Stimulated activated effector memory CD8-positive, alpha-beta T cell treated with anti-CD3 and anti-CD28 coated beads, Interleukin-12 subunit alpha, Interleukin-12 subunit beta, amount 100 ng/mL, for 72 hours (primary cell): Measurements from ENCODE around the gene COLQ.

Experiments used
- ATAC-seq: fragments of 150-1000 bp; cut with Tn5 transposase; 2 replicates; pipeline ENCODE4 v1.10.0; 2021
- DNase-seq, 2 donors: peaks; one replicate each; pipeline ENCODE4 v3.0.0; 2021 to 2022; ENCODE audit warnings: low spot score in 2 of 2
- H3K27ac Mint-ChIP-seq: one replicate; pipeline ENCODE4 v1.8.0; 2022; ENCODE audit warnings: mild to moderate bottlenecking, mixed read lengths
- H3K36me3 Mint-ChIP-seq: one replicate; pipeline ENCODE4 v1.8.0; 2022; ENCODE audit warnings: mild to moderate bottlenecking, mixed read lengths
- H3K4me1 Mint-ChIP-seq: one replicate; pipeline ENCODE4 v1.8.0; 2022; ENCODE audit warnings: mixed read lengths
- H3K4me3 Mint-ChIP-seq: one replicate; pipeline ENCODE4 v1.8.0; 2022; ENCODE audit warnings: mild to moderate bottlenecking, mixed read lengths
- H3K9me3 Mint-ChIP-seq: one replicate; pipeline ENCODE4 v1.8.0; 2022; ENCODE audit warnings: mixed read lengths

Gene COLQ

DNA sequence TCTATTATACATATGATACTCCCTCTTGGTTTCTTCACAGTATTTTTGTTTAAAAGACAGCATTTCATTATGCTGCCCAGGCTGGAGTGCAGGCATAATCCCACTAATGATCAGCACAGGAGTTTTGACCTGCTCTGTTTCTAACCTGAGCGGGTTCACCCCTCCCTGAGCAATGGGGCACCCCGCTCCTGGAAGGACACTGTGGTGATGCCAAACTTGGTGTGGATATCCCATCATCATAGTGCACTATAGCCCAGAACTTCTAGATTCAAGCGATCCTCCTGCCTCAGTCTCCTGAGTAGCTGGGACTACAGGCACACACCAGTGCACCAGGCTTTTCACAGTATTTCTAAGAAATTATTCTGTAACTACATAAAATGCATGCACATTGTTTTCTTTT, 14.9 kb downstream of the COLQ start:
- Mint-ChIP-seq H3K27ac (no peak overlapping the region), H3K4me1 (peaks cover 25% of the 10 kb centered on the region), H3K36me3 (no peaks in the 10 kb centered on the region), H3K4me3 (no peak overlapping the region), H3K9me3 (no peaks in the 10 kb centered on the region)
- DNase-seq: no peak
- ATAC-seq: no peak

DNA sequence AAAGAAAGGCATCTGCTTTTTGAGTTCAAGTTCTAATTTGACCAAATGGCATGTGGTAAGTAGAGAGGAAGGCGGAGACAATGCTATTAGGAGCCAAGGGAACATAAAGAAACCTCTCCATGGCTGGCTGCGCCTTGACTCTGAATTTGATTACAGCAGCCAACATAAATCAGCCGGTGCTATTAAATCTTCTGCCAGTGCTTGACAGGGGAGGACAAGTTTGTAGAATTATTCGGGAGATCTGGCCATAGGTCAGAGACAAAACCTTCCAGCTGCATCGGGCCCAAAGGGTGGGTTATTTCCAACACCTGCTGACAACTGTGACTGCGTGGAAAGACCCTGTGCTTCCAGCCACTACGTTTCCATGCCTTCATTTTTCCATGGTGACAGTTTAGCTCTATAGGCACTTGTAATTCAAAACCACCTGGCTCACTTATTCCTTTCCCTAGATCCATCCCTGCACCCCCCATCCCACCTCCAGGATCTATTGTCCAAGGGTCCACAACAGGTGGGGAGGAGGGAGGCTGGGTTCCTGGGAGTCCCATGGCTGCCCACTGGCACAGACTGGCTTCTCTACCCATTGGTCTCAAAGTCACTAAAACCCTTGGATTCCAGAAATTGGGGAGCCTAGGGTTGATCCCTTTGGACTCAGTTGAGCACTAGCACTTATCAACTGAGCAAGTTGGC, 15.9 kb downstream of the COLQ start:
- no peaks in the 10 kb centered on the region for H3K36me3 Mint-ChIP-seq
- DNase-seq (no peak), ATAC-seq (no peak)
- H3K9me3 Mint-ChIP-seq: no peaks in the 10 kb centered on the region
- peaks cover 25% of the 10 kb centered on the region for H3K4me1 Mint-ChIP-seq
- no peak overlapping the region for H3K4me3 Mint-ChIP-seq
- no peak overlapping the region for H3K27ac Mint-ChIP-seq

DNA sequence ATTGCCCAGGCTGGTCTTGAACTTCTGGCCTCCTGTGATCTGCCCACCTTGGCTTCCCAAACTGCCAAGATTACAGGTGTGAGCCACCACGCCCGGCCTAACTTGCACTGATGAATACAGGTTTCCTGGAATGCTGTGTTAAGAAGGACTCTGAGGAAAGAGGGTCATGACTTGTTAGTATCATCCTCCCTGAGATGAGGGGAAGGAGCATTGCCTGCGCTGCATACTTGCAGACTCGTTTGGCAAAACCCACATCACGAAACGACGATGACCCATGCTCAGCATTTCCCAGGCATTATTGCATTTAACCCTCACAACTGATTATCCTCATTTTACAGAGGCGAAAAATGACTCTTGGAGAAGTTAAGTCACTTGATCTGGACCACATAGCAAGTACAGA, 18.9 kb downstream of the COLQ start:
- DNase-seq (no peak), ATAC-seq (no peak)
- Mint-ChIP-seq H3K36me3 (no peaks in the 10 kb centered on the region), H3K4me3 (no peak overlapping the region), H3K9me3 (no peaks in the 10 kb centered on the region), H3K4me1 (peaks cover 49% of the 10 kb centered on the region), H3K27ac (no peak overlapping the region)

DNA sequence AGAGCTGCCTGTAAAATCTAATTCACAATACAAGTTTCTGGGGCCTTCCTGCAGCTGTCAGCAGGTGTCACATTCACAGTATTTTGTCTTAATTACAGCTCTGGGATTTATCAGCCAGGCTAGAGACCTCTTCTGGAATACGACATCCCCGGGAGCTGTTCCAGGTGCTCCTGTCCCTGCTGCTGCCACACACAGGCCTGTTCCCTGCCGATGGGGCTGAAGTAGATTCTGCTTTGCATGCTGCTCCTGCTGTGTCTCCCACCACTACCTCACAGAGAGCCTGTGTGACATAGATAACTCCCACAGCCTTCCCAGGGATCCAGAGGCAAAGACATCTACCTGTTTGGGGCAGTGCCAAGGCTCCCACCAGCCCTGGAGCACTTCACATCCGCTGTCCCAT, 20.4 kb downstream of the COLQ start:
- Mint-ChIP-seq H3K36me3 (no peaks in the 10 kb centered on the region), H3K4me1 (peaks cover 49% of the 10 kb centered on the region), H3K4me3 (peak overlapping the region; percentile 44), H3K27ac (peak overlapping the region; percentile 29), H3K9me3 (no peaks in the 10 kb centered on the region)
- DNase-seq (no peak), ATAC-seq (no peak)

DNA sequence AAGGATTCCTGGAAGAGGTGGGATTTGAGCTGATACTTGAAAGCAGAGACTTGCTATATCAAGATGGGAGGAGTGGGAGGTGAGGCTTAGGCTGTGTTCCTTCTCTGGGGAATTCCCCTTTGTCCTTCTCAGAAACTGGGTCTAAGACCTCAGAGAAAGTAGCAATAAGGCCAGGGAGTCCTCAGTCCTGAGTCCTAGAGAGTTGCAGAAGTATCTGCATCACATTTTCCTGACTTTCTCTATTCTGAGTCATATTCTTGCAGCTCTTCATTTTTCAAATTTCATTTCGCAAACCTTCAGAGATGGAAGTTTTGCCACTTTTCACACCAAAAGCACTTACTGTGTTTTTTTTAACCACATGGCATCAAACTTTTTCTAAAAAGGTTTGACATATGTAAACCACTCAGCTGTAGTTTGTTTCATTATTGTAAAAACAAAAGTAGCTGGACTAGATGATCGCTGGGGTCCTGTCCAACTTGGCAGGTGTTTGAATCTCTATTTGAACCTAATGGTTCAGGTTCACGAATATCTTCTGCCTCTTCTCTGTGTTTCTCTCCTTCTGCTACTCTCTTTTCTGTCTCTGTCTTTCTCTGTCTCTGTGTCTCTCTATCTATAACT, 21.3 kb downstream of the COLQ start:
- ATAC-seq (peak; percentile 89), DNase-seq (no peak)
- Mint-ChIP-seq H3K27ac (no peak overlapping the region), H3K36me3 (no peaks in the 10 kb centered on the region), H3K4me1 (peaks cover 49% of the 10 kb centered on the region), H3K4me3 (peak overlapping the region; percentile 44), H3K9me3 (no peaks in the 10 kb centered on the region)

DNA sequence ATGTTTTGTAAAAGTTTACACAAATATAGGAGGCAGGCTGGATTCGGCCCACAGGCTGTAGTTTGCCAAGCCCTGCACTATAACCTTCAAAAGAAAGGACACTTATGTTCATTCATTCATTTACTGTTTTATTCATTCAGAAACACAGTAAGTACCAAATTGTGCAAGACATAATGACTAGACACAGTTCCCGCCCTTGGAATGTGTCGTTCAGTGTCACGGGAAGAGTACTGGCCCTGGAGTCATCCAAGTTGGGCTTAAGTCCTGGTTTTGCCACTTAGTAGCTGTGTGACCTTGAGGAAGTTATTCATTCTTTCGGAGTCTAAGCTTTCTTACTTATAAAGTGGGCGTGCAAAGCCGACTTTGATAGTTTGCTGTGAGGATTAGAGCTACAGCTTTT, 22.0 kb downstream of the COLQ start:
- Mint-ChIP-seq H3K36me3 (no peaks in the 10 kb centered on the region), H3K9me3 (no peaks in the 10 kb centered on the region), H3K4me3 (peak overlapping the region; percentile 44), H3K27ac (no peak overlapping the region), H3K4me1 (peaks cover 47% of the 10 kb centered on the region)
- ATAC-seq (no peak), DNase-seq (no peak)

DNA sequence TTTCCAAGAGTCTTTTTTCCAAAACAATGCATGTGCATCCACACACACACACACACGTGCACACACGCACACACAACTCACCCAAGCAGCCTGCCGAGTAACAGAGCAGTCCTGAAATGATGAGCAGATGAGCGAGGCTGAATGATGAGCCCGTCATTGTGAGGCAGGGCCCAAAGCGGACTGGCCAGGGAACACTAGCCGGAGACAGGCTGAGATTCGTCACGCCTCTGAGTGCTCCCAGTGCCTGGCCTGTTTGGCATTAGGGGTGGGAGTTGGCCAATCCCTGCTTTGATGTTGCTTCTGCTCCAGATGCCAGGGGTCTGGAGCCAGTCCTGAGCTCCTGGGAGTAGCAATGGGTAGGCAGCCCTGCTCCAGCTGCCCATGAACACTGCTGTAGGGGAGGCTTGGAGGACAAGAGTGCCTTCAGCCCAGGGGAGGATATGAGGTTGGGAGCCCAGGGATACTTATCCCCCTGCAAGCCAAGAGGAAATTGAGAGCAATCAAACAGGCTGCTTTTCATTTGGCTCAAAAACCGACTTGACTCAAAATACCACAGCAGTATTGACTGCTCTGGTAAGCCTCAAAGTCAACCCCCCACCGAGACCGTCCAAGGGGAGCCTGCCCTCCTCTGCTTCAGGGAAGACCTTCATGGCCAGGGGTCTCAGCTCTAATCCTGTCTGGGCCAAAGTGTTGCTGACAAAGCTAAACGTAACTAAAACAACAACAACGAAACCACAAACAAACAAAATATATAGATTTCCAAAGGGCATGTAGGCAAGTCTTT, 22.9 kb downstream of the COLQ start:
- peaks cover 49% of the 10 kb centered on the region for H3K4me1 Mint-ChIP-seq
- no peaks in the 10 kb centered on the region for H3K9me3 Mint-ChIP-seq
- H3K27ac Mint-ChIP-seq: no peak overlapping the region
- ATAC-seq: no peak
- H3K4me3 Mint-ChIP-seq: no peak overlapping the region
- no peaks in the 10 kb centered on the region for H3K36me3 Mint-ChIP-seq
- no peak for DNase-seq

DNA sequence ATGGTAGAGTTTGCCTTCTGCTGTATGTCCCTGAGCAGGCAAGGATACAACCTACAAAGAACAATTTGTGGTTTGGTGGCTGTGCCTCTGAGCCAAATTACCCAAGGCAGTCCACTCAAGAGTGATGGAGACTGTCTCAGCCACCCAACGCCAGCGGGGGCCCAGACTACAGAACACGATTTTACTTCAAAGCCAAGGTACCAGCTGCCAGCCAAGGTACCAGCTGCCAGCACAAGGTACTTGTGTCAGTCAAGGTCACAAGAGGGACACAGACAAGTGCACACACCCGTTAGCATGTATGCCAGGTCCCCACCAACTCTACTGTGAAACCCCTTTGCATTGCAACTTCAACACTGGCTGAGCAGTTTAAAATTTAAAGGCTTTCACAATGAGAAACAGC, 23.5 kb downstream of the COLQ start:
- peaks cover 52% of the 10 kb centered on the region for H3K4me1 Mint-ChIP-seq
- no peak for ATAC-seq

DNA sequence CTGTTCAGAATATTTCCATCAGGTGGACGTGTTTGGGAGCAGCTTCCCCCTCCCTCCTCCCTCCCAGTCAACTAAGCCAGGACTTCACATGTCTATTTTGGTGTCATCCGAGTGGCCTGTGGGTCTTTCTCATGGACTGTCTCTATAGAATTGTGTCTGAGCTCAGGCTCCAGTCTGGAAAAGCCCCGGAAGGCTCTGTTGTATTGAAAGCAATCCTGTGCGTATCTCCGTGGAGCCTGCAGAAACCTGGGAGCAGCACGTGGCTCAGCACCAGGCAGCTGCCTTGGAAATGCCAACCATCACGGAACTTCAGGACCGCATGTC, 25.2 kb downstream of the COLQ start:
- peaks cover 48% of the 10 kb centered on the region for H3K4me1 Mint-ChIP-seq
- no peaks in the 10 kb centered on the region for H3K36me3 Mint-ChIP-seq
- DNase-seq (no peak), ATAC-seq (no peak)
- no peak overlapping the region for H3K4me3 Mint-ChIP-seq
- no peaks in the 10 kb centered on the region for H3K9me3 Mint-ChIP-seq
- H3K27ac Mint-ChIP-seq: no peak overlapping the region

More for the DNA sequence above, 23.5 kb downstream of the COLQ start:
- no peaks in the 10 kb centered on the region for H3K36me3 Mint-ChIP-seq
- H3K27ac Mint-ChIP-seq: no peak overlapping the region
- no peaks in the 10 kb centered on the region for H3K9me3 Mint-ChIP-seq
- DNase-seq: no peak
- no peak overlapping the region for H3K4me3 Mint-ChIP-seq

DNA sequence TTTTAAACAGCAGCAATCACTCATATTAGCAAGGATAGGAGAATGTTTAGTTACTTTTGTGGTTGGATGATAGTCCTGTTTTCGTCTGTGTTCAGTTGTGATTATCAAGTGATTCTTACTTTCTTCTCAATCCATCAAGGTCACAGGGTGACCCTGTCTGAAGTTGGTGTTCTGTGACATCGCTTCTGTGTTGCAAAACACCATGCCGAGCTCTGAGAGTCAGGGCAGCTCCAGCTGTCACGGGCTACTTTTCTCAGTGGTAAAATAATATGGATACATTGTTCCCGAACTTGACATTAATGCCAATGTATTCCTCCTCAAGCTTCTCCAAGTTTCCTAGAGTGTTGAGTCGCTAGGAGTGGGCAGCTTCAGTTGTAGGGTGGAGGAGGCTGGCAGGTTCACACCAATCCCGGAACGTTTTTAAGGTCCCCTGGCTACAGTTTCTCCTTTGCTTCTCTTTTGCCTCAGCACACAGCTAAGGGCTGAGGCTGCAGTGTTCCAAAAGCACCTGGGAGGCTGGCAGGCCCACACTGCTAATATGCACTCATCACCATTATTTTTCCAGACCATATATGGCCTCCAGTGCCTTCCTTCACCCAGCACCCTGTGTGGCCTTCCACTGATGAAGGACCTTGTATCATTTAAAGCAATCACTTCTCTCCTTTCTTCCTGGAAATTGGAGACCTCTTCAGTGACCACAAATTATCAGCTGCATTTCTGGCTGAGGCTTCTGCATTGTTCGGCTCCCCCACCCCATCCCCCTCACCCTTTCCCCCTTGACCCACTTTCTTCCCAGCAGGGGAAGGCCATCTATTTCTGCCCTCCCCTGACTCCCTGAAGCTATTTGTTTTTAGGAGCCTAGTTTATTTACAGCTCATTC, 25.8 kb downstream of the COLQ start:
- peaks cover 43% of the 10 kb centered on the region for H3K4me1 Mint-ChIP-seq
- ATAC-seq (no peak), DNase-seq (no peak)
- no peaks in the 10 kb centered on the region for H3K9me3 Mint-ChIP-seq
- no peaks in the 10 kb centered on the region for H3K36me3 Mint-ChIP-seq
- H3K27ac Mint-ChIP-seq: no peak overlapping the region
- H3K4me3 Mint-ChIP-seq: no peak overlapping the region

DNA sequence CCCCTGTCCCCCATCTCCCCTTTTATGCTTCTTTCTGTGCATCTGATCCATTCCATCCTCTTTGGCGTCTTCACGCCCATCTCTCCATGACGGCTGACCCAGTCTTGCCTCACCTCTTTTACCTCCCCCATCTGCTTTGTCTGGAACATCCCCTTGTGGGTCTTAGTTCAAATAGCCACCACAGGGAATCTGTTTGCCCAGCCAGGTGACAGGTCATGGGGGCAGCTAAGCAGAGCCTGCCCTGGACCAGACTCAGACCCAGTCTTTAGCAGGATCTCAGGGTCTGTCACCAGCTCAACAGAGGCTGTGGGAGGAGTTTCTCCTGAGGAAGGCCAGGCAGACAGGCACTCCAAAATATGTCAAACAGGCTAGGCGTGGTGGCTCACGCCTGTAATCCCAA, 28.1 kb downstream of the COLQ start:
- Mint-ChIP-seq H3K9me3 (no peaks in the 10 kb centered on the region), H3K27ac (peak overlapping the region; percentile 39), H3K36me3 (no peaks in the 10 kb centered on the region), H3K4me1 (peaks cover 30% of the 10 kb centered on the region), H3K4me3 (no peak overlapping the region)
- DNase-seq: no peak
- ATAC-seq: no peak

DNA sequence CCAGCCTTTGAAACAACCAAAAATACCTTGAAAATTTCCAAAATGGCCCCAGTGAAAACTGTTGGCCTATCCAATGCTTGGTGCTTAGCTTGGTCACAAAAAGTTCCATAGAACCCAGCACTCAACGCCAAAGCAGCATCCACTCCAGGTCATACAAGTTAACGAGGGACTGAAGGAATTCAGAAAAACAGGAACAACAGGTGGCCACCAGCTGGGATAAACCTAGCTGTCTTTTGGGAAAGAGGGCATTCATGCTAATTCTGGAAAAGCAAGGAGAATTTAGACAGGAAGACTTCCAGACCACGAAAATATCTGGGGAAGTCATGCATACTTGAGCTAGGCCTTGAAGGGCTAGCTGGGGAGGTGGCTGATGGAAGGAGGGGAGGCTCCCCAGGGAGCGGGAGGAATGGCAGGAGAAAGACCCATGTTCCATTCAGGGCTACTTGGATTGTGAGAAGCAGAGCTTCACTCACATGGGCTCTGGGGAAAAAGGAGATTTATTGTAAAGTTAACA, 28.6 kb downstream of the COLQ start:
- DNase-seq (no peak), ATAC-seq (no peak)
- peak overlapping the region; percentile 39 for H3K27ac Mint-ChIP-seq
- H3K4me3 Mint-ChIP-seq: no peak overlapping the region
- H3K36me3 Mint-ChIP-seq: no peaks in the 10 kb centered on the region
- H3K9me3 Mint-ChIP-seq: no peaks in the 10 kb centered on the region
- peaks cover 31% of the 10 kb centered on the region for H3K4me1 Mint-ChIP-seq

DNA sequence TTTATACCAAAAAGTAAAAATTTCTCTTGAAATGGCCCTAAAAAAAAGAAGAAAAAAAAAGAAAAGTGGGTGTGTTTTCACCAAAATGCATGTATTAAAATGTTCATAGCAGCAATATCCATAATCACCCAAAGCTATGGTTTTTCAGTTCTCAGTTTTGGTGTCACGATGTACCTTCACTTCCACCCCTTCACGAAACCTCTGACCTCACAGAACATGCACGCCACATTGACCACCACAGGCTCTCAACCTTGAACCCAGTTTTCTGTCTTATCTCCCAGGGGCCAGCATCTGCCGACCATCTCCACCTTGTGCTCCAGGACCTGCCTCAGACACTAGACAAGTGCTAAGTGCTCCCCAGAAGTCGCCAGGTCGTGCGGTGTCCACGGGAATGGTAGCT, 30.4 kb downstream of the COLQ start:
- Mint-ChIP-seq H3K4me3 (no peak overlapping the region), H3K4me1 (peaks cover 42% of the 10 kb centered on the region), H3K27ac (no peak overlapping the region), H3K36me3 (no peaks in the 10 kb centered on the region), H3K9me3 (no peaks in the 10 kb centered on the region)
- ATAC-seq (no peak), DNase-seq (no peak)

DNA sequence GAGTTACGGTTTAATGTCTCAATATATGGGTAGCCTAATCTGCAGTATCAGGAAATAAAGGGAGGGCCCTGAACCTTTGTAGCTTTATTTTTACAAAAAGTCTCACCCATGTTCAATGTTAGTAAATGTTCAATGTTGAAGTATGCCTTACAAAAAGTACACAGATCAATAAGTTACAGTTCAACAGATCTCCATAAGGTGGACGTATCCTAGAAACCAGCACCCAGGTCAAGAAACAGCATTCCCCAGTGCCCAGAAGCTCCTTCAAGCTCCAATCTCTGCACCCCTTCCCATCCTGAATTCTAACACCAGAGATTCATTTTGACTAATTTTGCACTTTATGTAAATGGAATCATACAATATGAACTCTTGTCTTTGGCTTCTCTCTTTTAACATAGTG, 31.3 kb downstream of the COLQ start:
- ATAC-seq (no peak), DNase-seq (no peak)
- no peaks in the 10 kb centered on the region for H3K36me3 Mint-ChIP-seq
- no peak overlapping the region for H3K27ac Mint-ChIP-seq
- H3K4me3 Mint-ChIP-seq: no peak overlapping the region
- H3K9me3 Mint-ChIP-seq: no peaks in the 10 kb centered on the region
- H3K4me1 Mint-ChIP-seq: peaks cover 42% of the 10 kb centered on the region

DNA sequence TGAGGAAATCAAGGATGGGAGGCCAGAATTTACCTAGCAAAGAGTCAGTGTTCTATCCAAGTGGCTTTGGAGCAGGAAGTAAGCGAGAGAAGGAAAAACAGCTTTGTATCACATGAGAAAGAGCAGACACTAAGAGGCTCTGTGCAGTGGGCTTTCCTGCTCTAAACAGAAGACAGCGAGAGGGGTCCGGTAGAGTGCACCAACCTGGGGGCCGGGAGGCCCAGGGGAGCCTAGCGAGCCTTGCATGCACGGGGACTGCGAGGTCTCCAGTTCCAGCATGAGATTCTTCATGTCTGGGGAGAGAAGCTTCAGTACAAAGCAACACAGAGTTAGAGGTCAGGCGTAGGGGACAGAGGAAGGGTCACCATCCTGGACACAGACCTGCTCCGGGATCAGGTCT, 33.5 kb downstream of the COLQ start:
- H3K4me3 Mint-ChIP-seq: no peak overlapping the region
- peaks cover 3% of the 10 kb centered on the region for H3K9me3 Mint-ChIP-seq
- no peaks in the 10 kb centered on the region for H3K36me3 Mint-ChIP-seq
- ATAC-seq (no peak), DNase-seq (no peak)
- H3K4me1 Mint-ChIP-seq: peaks cover 39% of the 10 kb centered on the region
- H3K27ac Mint-ChIP-seq: no peak overlapping the region
